ENCODE measurements around the gene RAB44. TPM values are rescaled to one million over a fixed set of nuclear protein-coding genes. Genes with fewer than 3 reads are reported as not detected.

Gene RAB44
- total RNA-seq, 1 donor from 2014 or later, result under 0.01 TPM

DNA sequence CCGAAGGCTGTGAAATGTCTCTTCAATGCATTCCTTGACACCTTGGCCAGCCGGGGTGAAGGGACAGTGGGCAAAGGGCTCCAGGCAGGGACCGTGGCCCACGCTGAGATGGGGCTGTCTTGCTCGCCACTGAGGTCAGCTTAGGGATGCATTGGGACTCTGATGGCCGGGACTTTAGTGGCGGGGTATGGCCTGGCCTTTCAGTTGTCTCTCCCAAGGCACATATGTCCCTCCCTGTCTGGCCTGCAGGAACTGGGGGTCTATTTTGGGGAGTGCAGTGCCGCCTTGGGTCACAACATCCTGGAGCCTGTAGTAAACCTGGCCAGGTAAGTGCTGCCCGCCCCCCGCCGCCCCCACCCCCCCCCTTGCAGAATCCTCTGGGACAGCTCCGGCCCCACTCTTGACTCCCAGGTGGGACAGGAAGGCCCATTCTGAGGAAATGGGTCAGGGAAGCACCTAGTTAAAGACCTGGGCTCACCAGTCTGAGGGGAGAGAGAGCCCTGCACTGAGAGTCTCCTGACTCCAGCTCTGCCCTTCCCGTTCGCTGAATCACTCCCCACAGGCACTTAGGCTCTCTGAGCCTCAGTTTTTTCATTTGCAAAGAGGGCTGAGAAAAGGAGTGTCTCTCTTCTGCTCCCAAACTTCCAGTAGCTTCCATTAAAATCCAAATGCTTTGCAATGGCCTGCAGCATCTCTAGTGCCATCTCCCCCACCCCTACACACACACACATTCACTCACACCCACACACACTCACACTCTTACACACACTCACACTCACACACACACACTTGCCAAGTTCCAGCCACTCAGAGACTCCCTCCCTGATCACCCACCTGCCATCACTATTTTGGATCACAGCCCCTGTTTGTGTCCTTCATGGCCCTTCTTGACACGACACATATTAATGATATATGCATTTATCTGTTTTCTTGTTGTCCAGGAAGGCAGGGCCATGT, 33.1 kb downstream of the RAB44 start:
- Histone ChIP-seq H3K27me3 (ENCODE audit: control insufficient read depth, insufficient read depth, low read length) (no peaks in the 10 kb centered on the region), H3K36me3 (ENCODE audit: control insufficient read depth, insufficient read depth, low read length) (no peaks in the 10 kb centered on the region), H3K4me3 (ENCODE audit: low read depth, low read length) (no peak overlapping the region)
- TF ChIP-seq CTCF (IDR thresholded peaks at IDR 0.05; ENCODE audit: insufficient read depth, low read length, severe bottlenecking), result no peak
- FAIRE-seq, result no peak
- peak; percentile 39 for DNase-seq (ENCODE audit: low read depth)

- DNase-seq (ENCODE audit: low read depth) (no peak), FAIRE-seq (peak; percentile 76)
- TF ChIP-seq CTCF (IDR thresholded peaks at IDR 0.05; ENCODE audit: insufficient read depth, low read length, severe bottlenecking), result no peak
- Histone ChIP-seq H3K4me3 (ENCODE audit: low read depth, low read length) (no peak overlapping the region), H3K27me3 (ENCODE audit: control insufficient read depth, insufficient read depth, low read length) (no peaks in the 10 kb centered on the region), H3K36me3 (ENCODE audit: control insufficient read depth, insufficient read depth, low read length) (no peaks in the 10 kb centered on the region)
Measured at GRCh38 chr6:36731622-36732310, 34.1 kb downstream of the RAB44 start.

DNA sequence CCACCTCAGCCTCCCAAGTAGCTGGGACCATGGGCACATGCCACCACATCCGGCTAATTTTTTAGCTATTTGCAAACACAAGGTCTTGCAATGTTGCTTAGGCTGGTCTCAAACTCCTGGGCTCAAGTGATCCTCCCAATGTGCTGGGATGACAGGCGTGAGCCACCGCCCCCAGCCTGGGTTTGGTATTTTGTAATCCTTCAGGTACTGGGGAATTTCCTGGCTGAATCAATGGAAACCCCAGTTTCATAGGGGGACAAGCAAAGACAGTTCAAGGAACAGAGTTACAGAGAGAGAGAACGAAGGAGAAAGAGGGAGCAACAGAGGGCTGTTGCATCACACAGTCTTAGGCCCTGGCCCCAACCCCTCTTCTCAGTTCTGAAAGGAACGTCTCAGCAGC, 35.7 kb downstream of the RAB44 start:
- DNase-seq (ENCODE audit: low read depth) (peak; percentile 37), FAIRE-seq (peak; percentile 32)
- Histone ChIP-seq H3K27me3 (ENCODE audit: control insufficient read depth, insufficient read depth, low read length) (no peaks in the 10 kb centered on the region), H3K4me3 (ENCODE audit: low read depth, low read length) (no peak overlapping the region), H3K36me3 (ENCODE audit: control insufficient read depth, insufficient read depth, low read length) (no peaks in the 10 kb centered on the region)
- no peak for TF ChIP-seq CTCF (IDR thresholded peaks at IDR 0.05; ENCODE audit: insufficient read depth, low read length, severe bottlenecking)

DNA sequence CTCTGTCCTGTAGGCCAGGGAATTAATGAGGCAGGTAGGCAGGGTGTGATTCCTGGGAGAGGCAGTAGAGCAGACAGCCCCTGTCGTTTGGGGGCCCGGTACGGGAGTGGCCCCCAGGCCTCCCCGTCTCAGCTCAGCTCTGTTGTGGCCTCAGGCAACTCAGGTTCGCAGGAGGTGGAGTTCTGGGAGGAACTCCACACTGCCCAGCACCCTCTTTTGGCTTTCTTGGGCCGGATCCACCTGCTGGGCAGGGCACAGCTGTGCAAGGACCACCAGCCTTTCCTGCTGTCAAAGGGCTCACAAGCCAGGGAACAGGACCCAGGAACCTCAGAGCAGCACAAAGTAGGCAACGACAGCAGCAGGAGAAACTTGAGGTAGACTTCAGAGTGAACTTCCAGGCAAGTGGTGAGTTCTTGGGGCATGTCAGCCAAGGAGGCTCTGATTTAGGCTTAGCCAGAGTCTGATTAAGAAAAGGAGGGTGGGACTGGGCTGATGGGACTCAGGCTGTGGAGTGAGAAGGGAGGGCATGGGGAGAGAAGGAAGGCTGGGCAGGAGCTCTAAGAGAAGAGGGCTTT, 36.9 kb downstream of the RAB44 start:
- Histone ChIP-seq H3K27me3 (ENCODE audit: control insufficient read depth, insufficient read depth, low read length) (no peaks in the 10 kb centered on the region), H3K4me3 (ENCODE audit: low read depth, low read length) (no peak overlapping the region), H3K36me3 (ENCODE audit: control insufficient read depth, insufficient read depth, low read length) (no peaks in the 10 kb centered on the region)
- no peak for TF ChIP-seq CTCF (IDR thresholded peaks at IDR 0.05; ENCODE audit: insufficient read depth, low read length, severe bottlenecking)
- FAIRE-seq (no peak), DNase-seq (ENCODE audit: low read depth) (no peak)

DNA sequence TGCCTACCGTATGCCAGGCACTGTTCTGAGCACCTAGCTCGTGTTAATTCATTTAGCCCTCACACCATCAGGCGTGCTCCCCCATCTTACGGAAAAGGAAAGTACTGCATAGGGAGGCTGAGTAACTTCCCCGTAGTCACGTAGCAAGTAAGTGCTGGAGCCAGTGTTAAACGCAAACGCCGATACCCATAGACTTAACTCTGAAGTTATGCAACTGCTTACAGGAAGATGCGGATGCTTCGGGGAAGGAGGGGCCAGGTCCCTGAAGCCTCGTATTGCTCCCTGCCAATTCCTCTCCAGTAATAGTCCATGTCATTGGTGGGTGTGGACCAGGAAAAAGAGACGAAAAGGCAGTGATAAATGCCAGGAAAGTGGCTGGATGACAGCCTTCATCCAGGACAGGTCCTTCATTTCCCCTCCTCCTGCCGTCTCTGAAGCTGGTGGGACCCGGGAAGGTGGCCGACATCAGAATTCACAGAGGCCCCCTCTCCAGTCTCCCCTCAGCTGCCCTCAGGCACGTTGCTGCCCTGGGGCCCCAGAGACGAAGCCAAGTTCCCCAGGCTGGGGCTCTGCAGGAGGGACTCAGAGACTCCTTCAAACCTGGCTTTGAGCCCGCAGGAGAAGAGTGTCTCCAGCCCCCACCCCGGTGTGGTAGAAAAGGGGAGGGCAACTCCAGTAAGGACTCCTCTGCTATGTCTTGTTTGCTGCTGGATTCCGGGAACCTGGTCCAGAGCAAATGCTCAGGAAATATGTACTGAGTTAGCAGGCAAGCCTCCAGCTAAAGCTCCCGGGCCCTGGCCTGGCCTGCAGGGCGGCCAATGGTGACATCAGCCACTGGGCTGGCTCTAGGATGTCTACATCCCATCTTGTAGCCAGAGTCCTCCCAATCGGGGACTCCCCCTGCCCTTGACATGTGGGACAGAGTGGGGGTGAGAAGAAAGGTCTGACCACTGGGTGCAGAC, 37.8 kb downstream of the RAB44 start:
- peak; percentile 36 for TF ChIP-seq CTCF (IDR thresholded peaks at IDR 0.05; ENCODE audit: insufficient read depth, low read length, severe bottlenecking)
- Histone ChIP-seq H3K36me3 (ENCODE audit: control insufficient read depth, insufficient read depth, low read length) (no peaks in the 10 kb centered on the region), H3K4me3 (ENCODE audit: low read depth, low read length) (no peak overlapping the region), H3K27me3 (ENCODE audit: control insufficient read depth, insufficient read depth, low read length) (no peaks in the 10 kb centered on the region)
- DNase-seq (ENCODE audit: low read depth) (peak; percentile 92), FAIRE-seq (peak; percentile 94)
